ENCODE results near the gene DAPK2.
"Not testable (repeated sequence)": the region's sequence is repeated elsewhere in the genome, so short reads cannot be mapped to it uniquely, and the experiment has no call there.

The DAPK2 gene

DNA sequence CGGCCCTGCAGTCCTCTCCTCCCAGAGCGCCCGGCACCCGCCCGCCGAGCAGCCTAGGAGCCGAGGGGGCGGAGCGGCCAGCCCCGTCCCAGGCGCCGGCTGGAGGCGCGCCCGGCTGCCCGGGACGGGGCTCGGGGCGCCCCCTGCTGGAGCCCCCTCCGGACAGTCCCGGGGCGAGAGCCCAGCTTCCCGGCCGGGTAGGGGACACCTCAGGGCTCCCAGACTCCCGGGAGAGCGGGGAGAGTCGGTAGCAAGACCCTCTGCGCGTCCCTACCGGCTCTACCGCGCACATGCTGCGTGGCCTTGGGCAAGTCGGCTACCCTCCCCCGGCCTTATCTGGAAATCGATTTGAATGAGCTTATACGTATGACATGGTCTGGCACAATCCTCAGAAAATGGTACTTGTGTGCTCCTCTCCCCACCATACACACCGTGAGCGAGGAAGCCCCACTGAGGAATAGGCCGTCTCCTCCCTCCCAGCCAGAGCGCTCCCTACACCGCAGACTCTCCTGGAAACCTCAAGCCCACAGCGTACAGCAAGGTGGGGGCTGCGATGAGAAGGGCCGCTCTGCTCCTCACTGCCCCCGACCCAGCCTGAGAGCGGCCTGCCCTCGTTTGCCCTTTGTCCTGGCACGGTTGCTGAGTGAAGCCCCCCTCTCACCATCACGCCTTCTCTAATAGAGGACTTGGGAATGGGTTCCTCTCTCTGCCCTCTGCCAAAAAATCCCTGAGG, at the start of gene DAPK2:
DAPK2 (minus strand) TSS at position 65 of the 733 bp plus-strand sequence. CDS start 6,224 bp downstream, outside the sequence.
- DNase-seq, result peak; percentile 3

- no peak for DNase-seq
Measured at GRCh38 chr15:64095431-64095794, 49.1 kb upstream of the DAPK2 start.

DNA sequence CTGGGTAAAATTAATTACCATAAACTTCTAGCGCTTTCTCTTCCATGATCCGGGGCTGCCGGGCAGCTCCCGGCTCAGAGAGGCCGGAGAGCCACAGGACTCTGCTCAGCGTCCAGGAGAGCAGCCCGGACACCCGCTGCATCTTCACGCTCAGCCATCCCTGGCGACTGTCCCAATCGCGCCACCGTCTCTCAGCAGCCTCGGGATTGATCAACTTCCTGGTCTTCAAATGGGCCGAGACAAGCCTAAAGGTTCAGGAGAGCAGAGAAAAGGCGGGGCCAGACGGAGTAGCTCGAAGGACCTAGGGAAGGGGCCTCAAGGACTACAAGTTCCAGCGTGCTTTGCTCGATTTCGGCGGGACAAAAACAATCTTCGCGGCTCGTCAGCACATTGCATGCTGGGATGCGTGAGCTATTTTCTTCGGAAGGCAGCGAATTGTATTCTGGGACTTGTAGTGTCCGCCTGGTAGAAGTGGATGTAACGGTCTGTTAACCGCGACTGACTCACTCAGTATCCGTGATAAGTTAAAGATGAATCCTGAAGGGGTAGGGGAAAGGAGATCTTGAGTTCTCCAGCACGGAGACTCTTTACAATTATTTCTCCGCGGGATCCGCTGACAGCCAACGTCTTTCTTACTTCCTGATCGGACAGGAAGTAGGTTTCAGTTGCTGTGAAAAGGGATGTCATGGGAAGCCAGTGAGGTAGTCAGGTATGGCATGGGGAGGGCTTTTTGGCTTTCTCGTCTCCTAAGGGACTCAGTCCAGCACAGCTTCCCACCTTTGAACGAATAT, 47.5 kb upstream of the DAPK2 start, which contains the start of gene CIAO2A:
CIAO2A (minus strand) TSS at position 212 of the 791 bp plus-strand sequence; CDS start at position 142, 70 bp downstream.
- peak; percentile 98 for DNase-seq

- DNase-seq, result peak; percentile 29
Measured at GRCh38 chr15:64092864-64093626, 46.8 kb upstream of the DAPK2 start.

DNA sequence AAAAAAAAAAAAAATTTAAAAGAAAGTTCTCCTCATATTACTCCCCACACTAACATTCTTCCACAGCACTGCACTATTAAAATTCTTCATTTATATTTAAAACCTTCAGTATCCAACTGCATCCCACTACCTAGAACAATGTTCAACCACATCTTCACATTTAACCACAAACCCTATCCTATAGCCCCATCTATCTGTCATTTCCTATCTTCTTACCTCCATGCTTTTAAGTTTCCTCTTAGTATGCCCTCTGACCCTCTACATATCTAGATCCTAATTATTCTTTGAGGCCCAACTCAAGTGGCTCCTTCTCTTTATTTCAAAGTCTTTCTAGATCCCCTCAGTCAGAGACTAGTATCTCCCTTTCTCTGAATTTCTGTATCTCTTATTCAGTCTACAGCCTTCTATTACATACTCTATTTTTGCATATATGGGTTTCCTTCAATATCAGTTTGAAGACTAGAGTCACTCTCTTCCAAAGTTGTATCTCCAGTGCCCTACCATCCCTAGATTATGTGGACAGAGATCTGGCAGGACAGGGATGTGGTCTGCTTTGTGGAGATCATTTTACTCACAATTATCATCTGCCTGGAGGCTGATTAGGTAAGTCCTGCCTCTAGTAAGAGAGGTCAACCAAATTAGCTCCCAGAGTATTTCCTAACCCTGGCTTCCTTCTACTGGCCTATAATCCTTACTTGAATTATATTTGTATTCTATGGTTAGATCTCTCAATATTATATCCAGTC, 46.0 kb upstream of the DAPK2 start:
- peak; percentile 3 for DNase-seq

- DNase-seq, result no peak
Measured at GRCh38 chr15:64090527-64090926, 44.2 kb upstream of the DAPK2 start.

GRCh38 chr15:64089543-64090280, 43.4 kb upstream of the DAPK2 start:
- DNase-seq, result no peak

- DNase-seq, result no peak
Measured at GRCh38 chr15:64082757-64083156, 36.5 kb upstream of the DAPK2 start.

GRCh38 chr15:64073496-64073895, 27.2 kb upstream of the DAPK2 start:
- not testable (repeated sequence) for DNase-seq

DNA sequence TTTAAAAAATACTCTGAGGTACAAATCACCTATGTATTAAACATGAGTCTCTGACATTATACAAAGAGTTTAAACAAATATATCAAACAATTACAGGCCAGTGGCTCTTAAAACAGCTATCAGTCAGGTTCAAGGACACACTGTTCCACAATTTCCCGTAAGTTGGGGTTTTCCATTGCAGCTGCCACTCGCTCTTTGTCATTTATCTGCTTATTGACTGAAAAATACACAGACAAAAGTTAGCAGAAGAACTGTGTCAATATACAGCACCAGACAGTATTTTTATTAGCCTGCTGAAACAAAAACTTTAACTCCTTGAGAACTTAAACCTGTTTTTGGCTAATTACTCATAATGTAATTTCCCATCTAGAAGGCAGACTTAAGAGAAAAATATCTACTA, 26.5 kb upstream of the DAPK2 start:
- peak; percentile 45 for DNase-seq

DNA sequence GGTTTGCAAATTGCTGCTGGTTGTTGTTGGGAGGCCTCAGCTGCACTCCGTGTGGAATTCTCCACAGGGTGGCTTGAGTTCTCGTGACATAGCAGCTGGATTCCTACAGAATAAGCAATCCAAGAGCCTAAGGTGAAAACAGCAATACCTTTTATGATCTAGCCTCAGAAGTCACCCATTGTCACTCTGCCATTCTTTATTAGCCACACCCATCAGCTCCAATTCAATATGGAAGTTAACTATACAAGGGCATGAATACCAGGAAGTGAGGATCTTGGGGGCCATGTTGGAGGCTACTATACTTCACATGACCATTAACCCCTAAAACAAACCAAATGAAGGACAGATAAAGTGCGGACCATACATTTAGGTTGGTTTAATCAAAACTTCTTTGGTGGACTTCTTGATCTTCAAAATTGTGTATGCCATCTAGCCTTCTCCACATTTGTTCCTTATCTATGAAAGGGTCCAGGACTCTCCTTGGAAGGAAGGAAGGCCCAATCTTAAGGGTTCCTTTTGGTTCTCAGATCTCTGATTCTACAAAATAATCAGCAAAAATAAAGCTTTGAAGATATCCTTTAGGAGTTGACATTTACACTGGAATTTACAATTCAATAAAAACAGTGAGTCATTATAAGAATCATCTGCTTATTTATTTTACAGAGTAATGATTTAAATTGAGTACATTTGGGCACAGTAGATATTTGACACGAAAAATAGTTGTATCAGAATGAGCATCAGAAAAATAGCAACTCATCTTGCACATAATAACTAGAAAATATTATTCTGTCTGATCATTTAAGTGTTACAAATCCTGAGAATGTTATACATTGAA, 25.9 kb upstream of the DAPK2 start:
- DNase-seq, result no peak

DNA sequence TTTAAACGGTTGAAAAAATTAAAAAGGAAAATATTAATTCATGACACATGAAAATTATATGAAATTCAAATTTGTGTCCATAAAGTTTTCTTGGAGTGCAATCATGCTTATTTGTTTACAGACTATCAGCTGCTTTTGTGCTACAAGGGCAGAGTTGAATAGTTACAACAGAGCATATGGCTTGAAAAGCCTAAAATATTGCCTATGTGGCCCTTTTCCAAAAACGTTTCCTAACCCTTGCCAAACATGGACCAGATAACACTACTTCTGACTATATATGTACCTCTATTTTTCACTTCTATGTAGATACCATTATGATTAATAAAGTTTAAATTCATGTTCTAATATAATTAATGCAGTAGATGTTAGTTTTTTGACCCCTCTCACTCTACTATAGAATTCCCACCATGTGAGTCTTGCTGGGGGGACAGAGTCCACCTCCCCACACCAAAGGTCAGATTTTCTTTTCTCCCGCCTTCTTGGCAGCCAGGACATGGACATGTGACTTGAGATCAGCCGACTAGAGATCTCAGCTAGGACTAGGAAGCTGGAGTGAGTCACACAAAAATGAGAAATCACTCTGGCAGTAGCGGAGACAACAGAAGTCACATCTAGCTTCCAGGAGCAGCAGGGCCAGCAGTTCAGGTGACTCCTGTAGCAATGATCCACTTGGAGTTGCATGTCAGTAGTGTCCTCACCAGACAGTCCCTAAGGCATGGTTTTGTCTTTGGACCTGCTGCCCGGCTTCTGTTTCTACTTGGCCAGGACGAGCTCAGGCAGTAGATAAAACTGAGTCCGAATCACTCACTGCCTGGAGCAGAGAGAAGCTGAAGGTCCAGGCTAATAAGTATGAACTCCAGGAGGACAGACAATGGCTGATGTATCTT, 24.9 kb upstream of the DAPK2 start:
- peak; percentile 1 for DNase-seq

GRCh38 chr15:64070106-64070505, 23.8 kb upstream of the DAPK2 start:
- no peak for DNase-seq

DNA sequence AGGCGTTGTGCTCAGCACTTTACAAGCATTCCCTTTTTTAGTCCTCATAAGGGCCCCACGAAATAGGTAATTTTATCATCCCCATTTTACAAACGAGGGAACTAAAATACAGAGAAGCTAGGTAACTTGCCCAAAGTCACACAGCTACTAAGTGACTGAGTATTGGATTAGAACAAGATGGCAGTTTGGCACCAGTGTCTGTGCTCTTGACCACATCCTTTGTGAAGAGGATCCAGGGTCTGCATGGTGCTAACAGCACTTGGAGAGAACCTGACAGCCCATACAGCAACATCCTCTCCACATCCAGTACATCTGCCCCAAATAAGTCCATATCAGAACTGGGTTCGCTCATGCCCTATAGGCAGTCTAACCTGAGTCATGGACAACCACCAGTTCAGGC, 21.8 kb upstream of the DAPK2 start:
- no peak for DNase-seq

DNA sequence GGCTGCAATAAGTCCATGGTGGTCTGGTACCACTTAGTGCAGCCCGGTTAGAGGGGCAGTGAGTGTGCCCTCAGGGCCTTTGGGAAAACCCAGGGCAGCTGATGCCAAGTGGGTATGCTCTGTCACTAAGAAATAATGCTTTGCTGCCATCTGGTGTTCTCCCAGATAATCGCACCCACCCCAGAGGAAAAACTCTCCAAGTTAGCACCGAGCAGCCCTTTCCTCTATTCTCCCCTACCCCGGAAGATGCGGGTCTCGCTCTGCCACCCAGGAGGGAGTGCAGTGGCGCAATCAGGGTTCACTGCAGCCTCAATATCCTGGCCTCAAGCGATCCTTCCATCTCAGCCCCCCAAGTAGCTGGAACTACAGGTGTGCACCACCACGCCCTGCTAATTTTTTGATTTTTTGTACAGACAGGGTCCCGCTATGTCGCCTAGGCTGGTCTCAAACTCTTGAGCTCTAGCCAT, 21.3 kb upstream of the DAPK2 start:
- peak; percentile 37 for DNase-seq

DNA sequence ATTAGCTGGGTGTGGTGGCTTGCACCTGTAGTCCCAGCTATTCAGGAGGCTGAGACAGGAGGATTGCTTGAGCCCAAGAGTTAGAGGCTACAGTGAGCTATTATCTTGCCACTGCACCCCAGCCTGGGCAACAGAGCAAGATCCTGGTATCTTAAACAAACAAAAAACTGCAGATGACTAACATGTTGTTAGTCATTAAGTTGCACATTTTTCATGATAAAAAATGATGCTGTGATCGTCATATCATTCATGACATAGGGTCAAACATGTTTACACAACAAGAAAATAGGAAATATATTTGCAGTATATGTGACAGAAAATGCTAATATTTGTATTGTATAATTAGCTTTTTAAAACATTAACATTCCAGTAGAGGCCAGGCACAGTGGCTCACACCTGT, 20.2 kb upstream of the DAPK2 start:
- no peak for DNase-seq

DNA sequence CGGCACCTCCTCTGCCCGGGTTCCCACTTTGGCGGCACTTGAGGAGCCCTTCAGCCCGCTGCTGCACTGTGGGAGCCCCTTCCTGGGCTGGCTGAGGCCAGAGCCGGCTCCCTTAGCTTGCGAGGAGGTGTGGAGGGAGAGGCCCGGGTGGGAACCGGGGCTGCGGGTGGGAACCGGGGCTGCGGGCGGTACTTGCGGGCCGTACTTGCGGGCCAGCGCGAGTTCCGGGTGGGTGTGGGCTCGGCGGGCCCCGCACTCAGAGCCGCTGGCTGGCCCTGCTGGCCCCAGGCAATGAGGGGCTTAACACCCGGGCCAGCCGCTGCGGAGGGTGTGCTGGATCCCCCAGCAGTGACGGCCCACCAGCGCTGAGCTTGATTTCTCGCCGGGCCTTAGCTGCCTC, 14.4 kb upstream of the DAPK2 start:
- DNase-seq, result no peak

GRCh38 chr15:64059104-64059503, 12.8 kb upstream of the DAPK2 start:
- DNase-seq, result not testable (repeated sequence)

GRCh38 chr15:64058279-64058678, 12.0 kb upstream of the DAPK2 start:
- no peak for DNase-seq

DNA sequence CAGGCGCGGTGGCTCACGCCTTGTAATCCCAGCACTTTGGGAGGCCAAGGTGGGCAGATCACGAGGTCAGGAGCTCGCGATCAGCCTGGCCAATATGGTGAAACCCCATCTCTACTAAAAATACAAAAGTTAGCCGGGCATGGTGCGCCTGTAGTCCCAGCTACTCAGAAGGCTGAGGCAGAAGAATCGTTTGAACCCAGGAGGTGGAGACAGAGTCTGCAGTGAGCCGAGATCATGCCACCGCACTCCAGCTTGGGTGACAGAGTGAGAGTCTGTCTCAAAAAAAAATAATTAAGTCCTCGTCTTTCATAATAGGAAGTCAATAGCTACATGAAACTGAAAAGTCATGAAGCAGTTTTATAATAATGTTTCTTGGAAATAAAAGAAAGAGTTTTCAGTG, 7.4 kb upstream of the DAPK2 start:
- DNase-seq, result not testable (repeated sequence)
